ENCODE data around the gene GSKIP.

The GSKIP gene

DNA sequence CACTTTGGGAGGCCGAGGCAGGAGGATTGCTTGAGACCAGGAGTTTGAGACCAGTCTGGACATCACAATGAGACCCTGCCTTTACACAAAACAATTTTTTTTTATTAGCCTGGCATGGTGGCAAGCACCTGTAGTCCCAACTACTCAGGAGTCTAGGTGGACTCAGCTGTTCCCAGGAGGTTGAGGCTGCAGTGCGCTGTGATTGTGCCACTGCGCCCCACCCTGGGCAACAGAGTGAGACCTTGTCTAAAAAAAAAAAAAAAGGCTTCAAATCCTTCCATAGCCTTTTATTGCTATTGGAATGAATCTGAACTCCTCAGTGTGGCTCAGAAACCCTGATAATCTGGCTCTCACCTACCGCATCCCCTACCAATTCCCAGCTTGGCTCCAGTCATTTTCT, 54.7 kb downstream of the GSKIP start:
- no peak for DNase-seq (ENCODE audit: low read depth in 2 of 2)

- no peak for DNase-seq (ENCODE audit: low read depth in 2 of 2)
Observed at GRCh38 chr14:96421236-96421635, 57.9 kb downstream of the GSKIP start.

GRCh38 chr14:96422992-96423391, 59.7 kb downstream of the GSKIP start:
- DNase-seq (ENCODE audit: low read depth in 2 of 2): no peak

DNA sequence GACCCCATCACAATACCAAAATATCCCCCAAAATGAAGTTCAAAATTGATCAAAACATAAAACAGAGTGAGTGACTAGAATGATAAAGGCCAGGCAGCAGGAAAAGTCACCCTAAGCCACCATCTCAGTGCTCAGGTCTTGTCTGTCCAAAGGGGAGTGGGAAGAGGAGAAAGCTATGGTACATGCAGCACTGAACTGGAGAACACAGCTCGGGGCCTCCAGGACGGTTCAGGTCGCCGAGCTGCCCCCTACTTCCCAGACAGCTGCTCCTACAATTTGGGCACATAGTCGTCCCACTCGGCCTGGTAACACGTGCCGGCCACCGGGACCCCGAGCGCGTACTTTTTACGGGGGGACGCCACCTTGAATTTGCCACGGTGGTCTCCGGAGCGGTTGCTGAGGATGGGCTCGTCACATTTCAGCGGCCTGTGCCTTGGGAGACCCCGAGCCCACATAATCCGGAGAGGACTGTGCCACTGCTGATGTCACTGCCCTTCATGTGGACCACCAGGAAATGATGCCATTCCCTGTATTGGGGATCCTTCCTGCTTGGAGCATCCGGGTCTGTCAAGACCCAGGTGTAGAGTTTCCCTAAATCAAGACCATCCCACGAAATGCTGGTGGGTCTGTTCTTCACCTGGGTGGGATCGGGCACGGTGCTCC, 60.3 kb downstream of the GSKIP start:
- DNase-seq (ENCODE audit: low read depth in 2 of 2): no peak

DNA sequence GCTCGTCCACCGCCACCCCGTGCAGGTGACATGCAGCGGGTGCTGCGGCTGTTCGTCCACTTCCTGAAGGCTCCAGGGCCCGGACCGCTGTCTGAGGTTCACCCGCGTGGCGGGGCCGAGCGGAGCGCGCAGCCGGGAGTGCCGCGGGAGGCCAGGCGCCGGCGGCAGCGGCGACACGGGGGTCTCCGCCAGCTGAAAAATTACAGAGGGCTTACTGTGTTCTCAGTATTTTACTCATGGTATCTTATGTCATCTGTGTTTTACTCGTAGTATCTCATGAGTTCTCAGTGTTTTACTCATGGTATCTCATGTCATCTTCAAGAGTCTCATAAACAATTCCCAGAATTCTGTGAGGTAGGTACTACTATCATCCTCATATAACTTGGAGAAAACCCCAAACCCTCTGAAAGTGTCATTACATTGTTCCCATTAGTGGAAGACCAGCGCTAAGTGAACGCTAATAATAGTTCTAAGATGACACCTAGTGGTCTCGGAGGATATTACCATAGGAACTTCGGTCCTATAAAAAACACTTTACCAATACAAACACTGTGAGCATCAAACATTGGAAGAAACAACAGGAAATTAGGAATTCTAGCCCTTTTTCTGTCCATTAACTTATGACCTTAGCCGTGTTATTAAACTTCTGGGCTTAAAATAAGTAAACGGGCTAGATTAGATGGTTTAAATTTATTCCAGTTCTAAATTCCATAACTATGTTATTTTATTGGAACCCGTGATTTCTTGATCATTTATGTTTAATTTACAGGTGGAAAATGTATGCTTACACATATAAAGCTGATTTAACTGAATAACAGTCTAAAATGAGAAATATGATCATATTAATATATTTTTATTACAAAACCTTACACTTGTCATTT, 61.0 kb downstream of the GSKIP start:
- no peak for DNase-seq (ENCODE audit: low read depth in 2 of 2)

- DNase-seq (ENCODE audit: low read depth in 2 of 2): no peak
Observed at GRCh38 chr14:96434040-96434439, 70.7 kb downstream of the GSKIP start.

Data from activated CD8-positive, alpha-beta memory T cell treated with anti-CD3 and anti-CD28 coated beads for 4 hours (primary cell).